RWPE1 (cell line): ENCODE results near the gene TPM4.

Source experiments
- CTCF ChIA-PET: fragments of 350-600 bp; sonication (Branson Sonifier 250); formaldehyde crosslinking; extraction: SDS; loops from one replicate; lab custom pipeline; 2021; lab: Yijun Ruan, JAX
- POLR2A ChIA-PET: fragments of 400-600 bp; formaldehyde crosslinking; extraction: SDS; loops from one replicate; lab custom pipeline; 2020; ENCODE audit warnings: antibody characterized with exemption; ENCODE audit not compliant: low non-redundant PET; lab: Yijun Ruan, JAX
- DNase-seq: peaks from one replicate; pipeline ENCODE4 v3.0.0; 2012; ENCODE audit warnings: low spot score
- H3K27ac ChIP-seq: fragments of 450-650 bp; 2 replicates; pipeline ENCODE4 v1.5.1; 2017
- TF ChIP-seq, protein P1 (sequence below): fragments of 450-650 bp; conservative IDR thresholded peaks from 2 replicates; pipeline ENCODE4 v1.5.1; 2017; ENCODE audit warnings: low read depth, mild to moderate bottlenecking

TPM4 gene

DNA sequence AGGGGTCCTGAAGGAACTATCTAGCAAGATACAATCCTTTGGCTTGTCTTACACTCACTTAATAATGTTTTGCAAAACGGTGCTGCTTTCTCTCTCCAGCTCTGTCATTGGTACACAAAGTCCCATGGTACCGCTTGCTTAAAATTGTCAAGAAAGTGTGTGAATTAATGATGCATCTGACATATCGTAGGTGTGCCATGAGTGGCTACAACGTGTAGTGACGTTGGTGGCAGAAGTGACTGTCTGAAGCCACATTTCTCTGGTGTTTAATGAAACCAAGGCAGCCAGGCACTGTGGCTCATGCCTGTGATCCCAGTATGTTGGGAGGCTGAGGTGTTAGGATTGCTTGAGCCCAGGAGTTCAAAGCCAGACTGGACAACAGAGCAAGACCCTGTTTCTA lies 69.8 kb downstream of the TPM4 start:
- ChIA-PET POLR2A (interaction anchor here (0.6 kb wide), 1 partner anchor 10 kb away, joined by 3 read pairs; no protein-coding TSS in a partner anchor), CTCF (no interaction called here)
- DNase-seq = no peak
- H3K27ac ChIP-seq = no peak overlapping the region
- TF ChIP-seq, protein P1, sequence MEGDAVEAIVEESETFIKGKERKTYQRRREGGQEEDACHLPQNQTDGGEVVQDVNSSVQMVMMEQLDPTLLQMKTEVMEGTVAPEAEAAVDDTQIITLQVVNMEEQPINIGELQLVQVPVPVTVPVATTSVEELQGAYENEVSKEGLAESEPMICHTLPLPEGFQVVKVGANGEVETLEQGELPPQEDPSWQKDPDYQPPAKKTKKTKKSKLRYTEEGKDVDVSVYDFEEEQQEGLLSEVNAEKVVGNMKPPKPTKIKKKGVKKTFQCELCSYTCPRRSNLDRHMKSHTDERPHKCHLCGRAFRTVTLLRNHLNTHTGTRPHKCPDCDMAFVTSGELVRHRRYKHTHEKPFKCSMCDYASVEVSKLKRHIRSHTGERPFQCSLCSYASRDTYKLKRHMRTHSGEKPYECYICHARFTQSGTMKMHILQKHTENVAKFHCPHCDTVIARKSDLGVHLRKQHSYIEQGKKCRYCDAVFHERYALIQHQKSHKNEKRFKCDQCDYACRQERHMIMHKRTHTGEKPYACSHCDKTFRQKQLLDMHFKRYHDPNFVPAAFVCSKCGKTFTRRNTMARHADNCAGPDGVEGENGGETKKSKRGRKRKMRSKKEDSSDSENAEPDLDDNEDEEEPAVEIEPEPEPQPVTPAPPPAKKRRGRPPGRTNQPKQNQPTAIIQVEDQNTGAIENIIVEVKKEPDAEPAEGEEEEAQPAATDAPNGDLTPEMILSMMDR = no peak

DNA sequence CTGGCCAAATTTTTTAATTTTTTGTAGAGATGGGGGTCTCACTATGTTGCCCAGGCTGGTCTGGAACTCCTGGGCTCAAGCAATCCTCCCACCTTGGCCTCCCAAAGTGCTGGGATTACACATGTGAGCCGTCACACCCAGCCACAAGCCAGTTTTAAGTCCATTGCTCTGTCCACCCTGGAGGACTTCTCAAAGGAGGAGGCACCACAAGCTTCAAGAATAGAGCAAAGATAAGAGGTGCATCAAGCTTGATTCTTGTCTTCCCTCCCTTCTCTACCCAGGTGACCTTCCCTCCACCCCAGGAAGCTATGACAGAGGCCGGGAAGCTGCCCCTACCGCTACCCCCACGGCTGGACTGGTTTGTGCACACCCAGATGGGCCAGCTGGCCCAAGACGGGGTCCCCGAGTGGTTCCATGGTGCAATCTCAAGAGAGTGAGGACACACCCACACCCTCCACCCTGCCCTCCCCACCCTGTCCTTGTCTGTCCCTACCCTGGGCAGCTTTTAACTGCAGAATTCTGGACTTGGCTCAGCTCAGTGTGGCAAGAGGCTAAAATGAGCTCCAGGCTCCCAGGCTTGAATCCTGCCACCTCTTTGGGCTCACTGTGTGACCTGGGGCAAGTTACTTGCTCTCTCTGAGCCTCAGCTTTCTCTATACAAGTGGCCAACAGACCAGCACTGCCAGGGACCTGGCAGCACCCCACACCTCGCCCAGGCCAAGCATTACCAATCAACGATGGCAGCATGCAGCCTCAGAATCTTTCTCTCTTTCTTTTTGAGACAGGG lies 72.3 kb downstream of the TPM4 start:
- TF ChIP-seq, protein P1 = no peak
- ChIA-PET POLR2A (interaction anchor here (0.7 kb wide), 1 partner anchor 1872 kb away, joined by 4 read pairs; no protein-coding TSS in a partner anchor), CTCF (interaction anchor here (0.6 kb wide), 1 partner anchor 9 kb away, joined by 5 read pairs; no protein-coding TSS in a partner anchor)
- peak overlapping the region; percentile 20 for H3K27ac ChIP-seq
- no peak for DNase-seq
